Stomach (tissue), 4 donors: ENCODE results near the gene BCL2A1.

Experiments used
- CTCF ChIP-seq, 7 experiments: fragments of 450-650 bp in 4 of 7; fragments of 200-600 bp in 3 of 7; sonication (generic) in 3 of 7; IDR thresholded peaks; one replicate each; pipeline ENCODE4 v1.5.1; 2016 to 2019; ENCODE audit warnings: antibody characterized with exemption in 7 of 7, control low read depth in 2 of 7, mild to moderate bottlenecking in 1 of 7
- EP300 ChIP-seq: sonication (generic); formaldehyde crosslinking; IDR thresholded peaks from one replicate; pipeline ENCODE4 v1.6.1; 2017; ENCODE audit warnings: antibody characterized with exemption

GRCh38 chr15:79950247-79950646, 20.7 kb downstream of the BCL2A1 start:
- TF ChIP-seq CTCF (IDR thresholded peaks at IDR 0.05) (no peak), EP300 (no peak)
